ENCODE measurements around the gene COMMD1. TPM values are rescaled to one million over a fixed set of nuclear protein-coding genes. Genes with fewer than 3 reads are reported as not detected.
"Not testable (repeated sequence)": the region's sequence is repeated elsewhere in the genome, so short reads cannot be mapped to it uniquely, and the experiment has no call there.

Gene COMMD1
- total and polyA plus RNA-seq, 10 donors: 23.9 to 40.1 (median 35.0) TPM

GRCh38 chr2:62118160-62118559 is 212.7 kb downstream of the COMMD1 start:
- no peak for DNase-seq
- Histone ChIP-seq H3K4me1 (peaks cover 0 to 29% (median 7%) of the 10 kb centered on the region in 6 donors), H3K9me3 (no peaks in the 10 kb centered on the region), H3K36me3 (no peaks in the 10 kb centered on the region), H3K27ac (no peak overlapping the region), H3K27me3 (replicated peaks in 1 of 7) (no peaks in the 10 kb centered on the region), H3K4me3 (no peak overlapping the region)
- TF ChIP-seq POLR2A (IDR thresholded peaks at IDR 0.05) (no peak), CTCF (IDR thresholded peaks at IDR 0.05 in 8 of 11, conservative IDR thresholded peaks at IDR 0.05 in 3 of 11) (no peak), POLR2AphosphoS5 (IDR thresholded peaks at IDR 0.05) (no peak)
- intact Hi-C loops (cut with DNase I; ENCODE audit: low total_unique reads): no loop called here

DNA sequence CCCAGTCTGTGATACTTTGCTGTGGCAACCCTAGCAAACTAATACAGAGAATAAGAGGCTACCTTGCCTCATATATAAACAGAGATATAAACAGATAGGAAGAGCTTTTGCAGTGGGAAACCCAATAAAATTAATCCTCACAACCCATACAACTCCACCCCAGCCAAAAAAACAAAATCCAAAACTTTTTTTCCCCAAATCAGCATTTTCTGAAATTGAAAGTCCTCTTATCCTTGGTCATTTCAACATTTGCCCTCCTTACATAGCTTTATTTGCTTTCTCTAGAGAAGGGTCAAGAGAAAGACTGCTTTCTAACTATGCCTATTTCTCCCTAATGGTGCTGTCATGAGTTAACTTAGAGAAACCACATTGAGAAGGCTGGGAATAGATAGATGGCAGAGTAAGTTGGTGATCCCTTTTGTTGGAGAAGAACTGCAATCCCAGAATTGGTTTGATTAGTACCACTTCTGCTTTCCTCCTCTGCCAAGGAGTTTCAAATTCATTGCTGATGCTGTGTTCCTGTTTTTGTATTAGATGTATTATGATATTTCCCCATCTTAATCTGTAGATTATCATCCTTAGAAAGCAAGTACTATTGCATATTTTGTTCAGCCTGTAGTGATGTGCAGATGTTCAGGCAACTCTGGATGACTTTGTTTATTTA is 214.0 kb downstream of the COMMD1 start:
- H3K4me3 ChIP-seq: no peak overlapping the region
- TF ChIP-seq CTCF (IDR thresholded peaks at IDR 0.05 in 8 of 11, conservative IDR thresholded peaks at IDR 0.05 in 3 of 11) (no peak), POLR2AphosphoS5 (IDR thresholded peaks at IDR 0.05) (no peak), POLR2A (IDR thresholded peaks at IDR 0.05) (no peak)
- intact Hi-C loops (cut with DNase I; ENCODE audit: low total_unique reads): no loop called here

GRCh38 chr2:62126239-62126638 is 220.8 kb downstream of the COMMD1 start:
- H3K4me3 ChIP-seq; DNase-seq; H3K27ac ChIP-seq; H3K36me3 ChIP-seq; H3K9me3 ChIP-seq; intact Hi-C loops (cut with DNase I; ENCODE audit: low total_unique reads); H3K27me3 ChIP-seq (replicated peaks in 1 of 7): not testable (repeated sequence)
- peaks cover 0 to 24% (median 7%) of the 10 kb centered on the region in 6 donors for H3K4me1 ChIP-seq
- 97 to 100% (median 98%) methylated on average over 2 of the region's 2 CpGs for WGBS, 5 donors

More for the DNA sequence above, 214.0 kb downstream of the COMMD1 start:
- no peaks in the 10 kb centered on the region for H3K36me3 ChIP-seq
- DNase-seq: no peak
- no peak overlapping the region for H3K27ac ChIP-seq
- H3K9me3 ChIP-seq: no peaks in the 10 kb centered on the region
- no peaks in the 10 kb centered on the region for H3K27me3 ChIP-seq (replicated peaks in 1 of 7)
- peaks cover 0 to 21% (median 7%) of the 10 kb centered on the region in 6 donors for H3K4me1 ChIP-seq

DNA sequence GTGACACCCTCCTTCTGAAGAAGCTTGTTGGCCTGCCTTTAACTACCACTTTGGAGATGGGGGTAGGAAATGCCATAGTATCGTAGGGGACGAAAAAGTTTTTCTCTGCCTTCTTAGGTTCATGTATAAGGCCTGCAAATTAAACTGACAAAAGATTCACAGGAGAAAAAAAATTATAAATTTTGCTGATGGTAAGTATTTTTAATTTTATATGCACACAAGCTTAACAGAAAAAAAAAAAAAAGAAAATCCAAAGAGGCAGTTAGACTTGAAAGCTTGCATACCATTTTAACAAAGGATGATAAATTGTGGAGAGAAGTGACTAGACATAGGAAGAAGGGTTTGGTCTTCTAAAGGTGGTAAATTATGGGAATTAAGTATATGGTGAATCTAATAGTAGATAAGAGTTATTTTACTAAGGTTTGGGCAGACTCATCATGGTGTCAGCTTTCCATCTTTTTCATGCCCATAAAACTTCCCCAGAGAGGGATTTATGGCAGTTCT is 227.9 kb downstream of the COMMD1 start:
- H3K9me3 ChIP-seq: peaks cover 0 to 5% (median 0%) of the 10 kb centered on the region in 8 donors
- 94 to 100% (median 96%) methylated on average over 2 of the region's 2 CpGs for WGBS, 5 donors
- no peak for TF ChIP-seq POLR2AphosphoS5 (IDR thresholded peaks at IDR 0.05)
- TF ChIP-seq POLR2A (IDR thresholded peaks at IDR 0.05): no peak
- TF ChIP-seq CTCF (IDR thresholded peaks at IDR 0.05 in 8 of 11, conservative IDR thresholded peaks at IDR 0.05 in 3 of 11): no peak
- DNase-seq: no peak
- H3K27me3 ChIP-seq (replicated peaks in 1 of 7): no peaks in the 10 kb centered on the region
- no peak overlapping the region for H3K27ac ChIP-seq
- intact Hi-C loops (cut with DNase I; ENCODE audit: low total_unique reads): no loop called here
- peaks cover 0 to 24% (median 7%) of the 10 kb centered on the region in 6 donors for H3K4me1 ChIP-seq
- peaks cover 0 to 15% (median 0%) of the 10 kb centered on the region in 6 donors for H3K36me3 ChIP-seq
- H3K4me3 ChIP-seq: no peak overlapping the region
